GM19193 (cell line): ENCODE measurements around the gene VEPH1.

Experiments
- POLR2A ChIP-seq: IDR thresholded peaks from 4 replicates; pipeline ENCODE4 v1.6.1; 2011; ENCODE audit not compliant: insufficient read depth, insufficient read length; ENCODE audit errors: extremely low read depth

Gene VEPH1

GRCh38 chr3:157531301-157531660 is 28.1 kb upstream of the VEPH1 start:
- no peak for TF ChIP-seq POLR2A

- TF ChIP-seq POLR2A: no peak
These were observed 27.6 kb upstream of the VEPH1 start for GRCh38 chr3:157530637-157531300.

GRCh38 chr3:157529751-157530150 is 26.5 kb upstream of the VEPH1 start:
- TF ChIP-seq POLR2A: no peak

GRCh38 chr3:157529085-157529484 is 25.9 kb upstream of the VEPH1 start:
- no peak for TF ChIP-seq POLR2A

- TF ChIP-seq POLR2A: no peak
These were observed 24.1 kb upstream of the VEPH1 start for GRCh38 chr3:157527131-157527881.

GRCh38 chr3:157526036-157526435 is 22.8 kb upstream of the VEPH1 start:
- no peak for TF ChIP-seq POLR2A

GRCh38 chr3:157523814-157524213 is 20.6 kb upstream of the VEPH1 start:
- TF ChIP-seq POLR2A: no peak

GRCh38 chr3:157522648-157523047 is 19.4 kb upstream of the VEPH1 start:
- TF ChIP-seq POLR2A: no peak

- TF ChIP-seq POLR2A: no peak
These were observed 17.4 kb upstream of the VEPH1 start for GRCh38 chr3:157520485-157521150.

GRCh38 chr3:157518881-157519280 is 15.7 kb upstream of the VEPH1 start:
- no peak for TF ChIP-seq POLR2A

- TF ChIP-seq POLR2A: no peak
These were observed 13.7 kb upstream of the VEPH1 start for GRCh38 chr3:157516928-157517327.

- no peak for TF ChIP-seq POLR2A
These were observed 12.2 kb upstream of the VEPH1 start for GRCh38 chr3:157515398-157515797.

- TF ChIP-seq POLR2A: no peak
These were observed 11.2 kb upstream of the VEPH1 start for GRCh38 chr3:157514371-157514895.

- no peak for TF ChIP-seq POLR2A
These were observed 10.4 kb upstream of the VEPH1 start for GRCh38 chr3:157513585-157513984.

- TF ChIP-seq POLR2A: no peak
These were observed 9.3 kb upstream of the VEPH1 start for GRCh38 chr3:157512534-157512933.

- TF ChIP-seq POLR2A: no peak
These were observed 5.2 kb upstream of the VEPH1 start for GRCh38 chr3:157508461-157508860.
